SK-N-SH treated with all-trans-retinoic acid at 6 μM for 48 hours (cell line): ENCODE results near the gene CREB3L2.

Source experiments
- BACH2 ChIP-seq: fragments of 250-450 bp; sonication (Bioruptor Pico); IDR thresholded peaks from 2 replicates; pipeline ENCODE4 v1.9.0; 2021; ENCODE audit warnings: mild to moderate bottlenecking, borderline replicate concordance
- ISL1 ChIP-seq: fragments of 250-450 bp; sonication (Bioruptor Pico); IDR thresholded peaks from 2 replicates; pipeline ENCODE4 v2.1.2; 2022; ENCODE audit warnings: mild to moderate bottlenecking, moderate library complexity
- POU6F1 ChIP-seq: fragments of 250-450 bp; sonication (Bioruptor Pico); IDR thresholded peaks from 2 replicates; pipeline ENCODE4 v1.8.0; 2021; ENCODE audit warnings: low read depth, mild to moderate bottlenecking, moderate library complexity, borderline replicate concordance

GRCh38 chr7:137944168-137944567 lies 57.7 kb downstream of the CREB3L2 start:
- no peak for TF ChIP-seq ISL1 (CRISPR knock-in tag)
- TF ChIP-seq POU6F1, result no peak
- no peak for TF ChIP-seq BACH2
